ENCODE data around the gene DDX47.
"Not testable (repeated sequence)": the region's sequence is repeated elsewhere in the genome, so short reads cannot be mapped to it uniquely, and the experiment has no call there.

The DDX47 gene

DNA sequence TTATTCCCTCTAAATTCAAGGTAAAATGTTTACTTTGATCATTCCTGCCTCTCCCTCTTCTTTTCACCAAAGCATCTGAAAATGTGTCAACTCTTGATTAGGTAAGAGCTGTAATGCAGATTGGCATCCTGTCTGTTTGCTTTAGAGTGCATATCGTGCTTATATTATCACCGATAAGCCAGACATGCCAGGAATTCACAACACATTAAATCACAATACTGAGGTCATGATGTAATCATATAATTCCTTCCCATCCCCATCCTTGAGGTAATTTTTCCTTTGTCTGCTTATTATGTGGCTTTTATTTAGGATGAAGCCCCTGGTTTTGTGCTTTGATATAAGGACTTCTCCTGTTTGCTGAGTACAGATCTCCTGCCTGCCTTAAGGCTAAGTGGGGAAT is 10.2 kb downstream of the DDX47 start:
- DNase-seq, result no peak

DNA sequence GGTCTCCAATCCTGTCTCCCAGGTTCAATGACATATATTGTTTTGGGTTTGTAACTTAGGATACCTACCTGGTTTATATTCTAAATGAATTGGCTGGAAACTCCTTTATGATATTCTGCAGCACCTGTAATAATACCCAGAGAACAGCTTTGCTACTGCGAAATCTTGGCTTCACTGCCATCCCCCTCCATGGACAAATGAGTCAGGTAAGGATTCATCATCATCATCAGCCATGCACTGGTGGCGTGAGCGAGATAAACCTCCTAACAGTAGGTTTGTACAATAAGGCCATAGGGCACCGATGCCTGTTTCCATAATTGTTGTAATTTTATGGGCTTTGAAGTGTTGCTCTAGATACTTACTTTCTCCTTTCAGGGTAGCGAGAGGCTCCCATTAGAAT is 10.7 kb downstream of the DDX47 start:
- no peak for DNase-seq

DNA sequence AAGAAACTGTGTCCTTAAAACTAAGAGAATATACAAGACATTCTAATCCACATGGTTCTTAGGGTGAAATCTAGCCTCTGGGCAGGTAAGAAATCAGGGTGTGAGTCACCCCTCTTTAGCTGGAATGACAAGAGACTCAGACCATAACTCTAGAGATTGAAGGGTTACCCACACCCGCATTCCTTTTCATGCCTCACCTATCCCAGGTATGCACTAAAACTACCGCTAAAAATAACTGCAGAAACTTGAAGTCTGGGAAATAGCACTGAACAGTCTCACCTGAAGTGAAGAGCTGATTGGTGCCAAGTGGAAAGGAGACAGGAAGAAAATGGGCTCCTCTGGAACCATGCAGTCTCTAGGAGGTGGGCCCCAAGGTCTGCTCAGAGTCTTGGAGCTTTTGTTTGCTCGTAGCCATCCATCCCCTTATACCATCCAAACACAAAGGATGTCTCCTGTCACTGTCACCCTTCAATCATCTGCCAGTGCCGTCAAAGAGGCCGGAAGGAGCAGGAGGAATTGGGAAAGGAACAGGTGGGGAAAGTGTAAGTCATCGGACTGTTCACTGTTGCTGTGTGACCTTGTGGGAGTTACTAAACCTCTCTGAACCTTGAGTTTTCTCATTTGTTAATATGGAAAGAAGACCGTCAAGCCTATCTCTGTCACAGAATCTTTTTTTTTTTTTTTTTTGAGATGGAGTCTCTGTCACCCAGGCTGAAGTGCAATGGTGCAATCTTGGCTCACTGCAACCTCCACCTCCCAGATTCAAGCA is 22.4 kb downstream of the DDX47 start:
- no peak for DNase-seq

DNA sequence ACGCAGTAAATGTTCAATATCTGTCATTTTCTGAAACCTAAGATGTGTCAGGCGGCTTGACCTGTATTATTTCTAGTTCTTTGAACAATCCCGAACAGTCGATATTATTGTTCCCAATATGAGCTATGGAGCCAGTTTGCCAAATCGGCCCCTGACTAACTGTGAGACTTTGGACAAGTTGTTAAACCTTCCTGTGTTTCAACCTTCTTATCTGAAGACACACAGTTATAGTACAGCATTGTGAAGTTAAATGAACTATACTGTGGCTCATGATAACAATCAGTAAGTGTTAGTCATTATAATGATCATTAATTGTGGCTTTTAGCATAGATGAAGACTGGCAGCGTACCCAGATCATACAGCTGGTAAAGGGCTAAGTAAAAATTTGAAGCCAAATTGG is 23.4 kb downstream of the DDX47 start:
- DNase-seq, result no peak

DNA sequence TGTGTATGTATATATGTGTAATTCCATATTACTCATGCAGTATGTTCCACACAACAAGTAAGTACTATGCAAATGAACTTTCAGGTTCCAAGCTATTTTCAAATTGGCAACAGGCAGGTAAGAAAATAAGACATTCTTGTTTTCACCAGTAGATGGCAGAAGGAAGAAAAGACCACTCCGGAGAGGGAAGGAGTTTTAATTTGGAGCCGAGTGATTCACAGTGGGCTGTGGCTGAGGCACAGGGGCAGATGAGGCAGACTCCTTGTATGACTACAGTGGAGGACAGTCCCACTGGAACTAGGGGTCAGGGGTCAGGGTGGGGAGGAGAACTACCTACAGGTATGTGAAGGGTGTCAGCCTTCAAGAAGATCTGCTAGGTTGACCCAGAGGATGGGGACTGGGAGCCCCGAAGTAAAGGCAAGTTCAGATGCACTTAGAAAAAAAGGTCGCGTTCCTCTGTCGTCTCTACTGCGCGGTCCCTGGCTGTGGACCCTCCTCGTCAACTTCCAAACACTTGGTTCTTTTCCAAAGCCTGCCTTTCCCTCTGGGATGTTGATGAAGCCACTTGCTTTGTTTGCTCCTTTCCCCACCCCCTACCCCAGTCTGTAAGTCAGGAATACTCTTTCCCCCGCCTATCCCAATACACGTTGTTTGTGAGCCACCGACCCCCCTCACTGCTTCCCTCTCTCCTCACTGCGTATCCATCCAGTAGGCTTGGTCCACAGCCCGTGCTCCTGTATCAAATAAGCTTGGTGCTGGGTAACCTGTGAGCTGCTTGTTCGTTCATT is 24.1 kb downstream of the DDX47 start:
- DNase-seq, result peak; percentile 3

DNA sequence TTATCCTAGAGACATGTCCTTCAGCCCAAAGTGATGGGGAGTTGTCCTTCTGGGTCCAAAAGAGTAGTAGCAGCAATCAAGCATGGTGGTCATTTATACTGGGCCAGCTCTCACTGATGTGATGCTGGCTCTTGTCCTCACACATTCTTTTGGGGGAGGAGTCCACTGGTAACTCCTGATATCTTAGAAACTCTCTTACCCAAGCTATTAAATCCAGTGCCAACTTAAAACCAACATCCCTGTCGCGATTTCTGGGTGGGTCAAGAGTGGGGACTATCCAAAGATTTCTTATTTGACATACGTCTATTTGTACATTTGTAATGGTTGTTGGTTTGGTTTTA is 24.6 kb downstream of the DDX47 start:
- no peak for DNase-seq

DNA sequence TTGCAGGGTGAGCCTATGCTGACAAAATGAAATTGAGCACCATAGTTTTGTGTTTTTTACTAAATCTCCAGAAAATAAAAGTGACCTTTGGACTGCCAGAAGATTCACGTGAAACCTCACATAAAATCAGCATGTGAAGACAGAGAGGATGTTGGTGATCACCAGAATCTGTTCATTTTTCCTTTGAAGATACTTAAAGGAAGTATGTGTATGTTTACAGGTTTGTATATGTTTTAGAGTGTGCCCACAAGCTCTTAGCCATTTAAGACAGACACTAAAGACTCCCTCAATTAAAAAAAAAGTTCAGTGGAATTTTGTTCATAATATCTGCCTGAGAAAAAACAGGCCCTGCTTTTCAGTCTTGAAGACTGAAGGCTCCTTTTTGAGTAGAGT is 25.9 kb downstream of the DDX47 start:
- DNase-seq, result no peak

DNA sequence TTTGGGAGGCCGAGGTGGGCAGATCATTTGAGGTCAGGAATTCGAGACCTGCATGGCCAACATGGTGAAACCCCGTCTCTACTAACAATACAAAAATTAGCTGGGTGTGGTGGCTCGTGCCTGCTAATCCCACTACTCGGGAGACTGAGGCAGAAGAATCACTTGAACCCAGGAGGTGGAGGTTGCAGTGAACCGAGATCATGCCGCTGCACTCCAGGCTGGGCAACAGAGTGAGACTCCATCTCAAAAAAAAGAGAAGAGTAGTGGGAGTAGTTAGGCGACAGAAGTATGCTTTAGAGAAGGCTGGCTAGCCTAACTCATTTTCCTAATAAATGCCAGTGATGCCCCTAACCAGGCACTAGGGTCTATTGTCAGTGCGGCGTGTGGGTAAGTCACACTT is 26.3 kb downstream of the DDX47 start:
- DNase-seq, result not testable (repeated sequence)

DNA sequence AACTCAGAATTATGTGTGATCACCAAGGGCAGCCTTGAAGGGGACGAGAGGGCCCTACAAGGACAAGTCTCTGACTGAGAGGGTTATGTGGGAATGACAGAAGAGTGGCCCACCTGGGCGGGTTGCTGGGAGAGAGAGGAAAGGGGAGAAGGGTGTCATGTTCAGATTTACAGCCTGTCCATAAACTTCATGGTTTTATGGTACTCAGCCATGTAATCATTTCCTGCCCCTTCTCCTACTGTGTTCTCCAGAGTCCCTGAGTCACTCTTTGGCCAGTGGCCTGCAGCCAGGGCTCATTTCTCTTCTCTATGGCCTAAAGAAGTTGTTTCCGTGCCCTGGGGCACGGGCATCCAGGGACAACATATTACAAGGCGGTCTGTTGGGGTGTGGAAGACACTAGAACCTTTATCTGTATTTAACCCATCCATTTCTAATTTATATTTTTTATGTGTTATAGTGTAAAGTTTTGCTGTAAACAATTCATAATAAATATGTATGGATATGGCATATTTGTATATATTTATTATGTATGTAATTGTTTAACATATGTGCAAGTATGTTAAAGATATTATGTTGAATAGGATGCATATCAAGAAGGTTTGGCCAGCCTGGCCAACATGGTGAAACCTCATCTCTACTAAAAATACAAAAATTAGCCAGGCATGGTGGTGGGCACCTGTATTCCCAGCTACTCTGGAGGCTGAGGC is 26.9 kb downstream of the DDX47 start:
- DNase-seq, result no peak

DNA sequence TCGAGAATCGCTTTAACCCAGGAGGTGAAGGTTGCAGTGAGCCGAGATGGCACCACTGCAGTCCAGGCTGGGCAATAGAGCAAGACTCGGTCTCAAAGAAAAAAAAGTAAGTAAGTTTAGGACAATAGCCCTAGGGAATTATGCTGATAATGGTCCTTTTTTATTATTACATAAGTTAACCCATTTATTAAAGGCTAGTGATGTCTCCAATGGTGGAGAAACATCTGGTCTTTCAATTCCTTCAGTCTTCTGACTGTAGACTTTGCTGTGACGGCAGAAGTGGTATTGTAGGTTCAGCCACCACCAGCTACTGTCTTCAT is 27.4 kb downstream of the DDX47 start:
- no peak for DNase-seq

DNA sequence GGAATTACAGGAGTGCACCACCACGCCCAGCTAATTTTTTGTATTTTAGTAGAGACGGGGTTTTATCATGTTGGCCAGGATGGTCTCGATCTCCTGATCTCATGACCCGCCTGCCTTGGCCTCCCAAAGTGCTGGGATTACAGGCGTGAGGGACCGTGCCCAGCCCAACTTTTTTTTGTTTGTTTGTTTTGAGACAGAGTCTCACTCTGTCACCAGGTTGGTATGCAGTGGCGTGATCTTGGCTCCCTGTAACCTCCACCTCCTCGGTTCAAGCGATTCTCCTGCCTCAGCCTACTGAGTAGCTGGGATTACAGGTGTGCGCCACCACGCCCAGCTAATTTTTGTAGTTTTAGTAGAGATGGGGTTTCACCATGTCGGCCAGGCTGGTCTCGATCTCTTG is 28.3 kb downstream of the DDX47 start:
- DNase-seq, result not testable (repeated sequence)

DNA sequence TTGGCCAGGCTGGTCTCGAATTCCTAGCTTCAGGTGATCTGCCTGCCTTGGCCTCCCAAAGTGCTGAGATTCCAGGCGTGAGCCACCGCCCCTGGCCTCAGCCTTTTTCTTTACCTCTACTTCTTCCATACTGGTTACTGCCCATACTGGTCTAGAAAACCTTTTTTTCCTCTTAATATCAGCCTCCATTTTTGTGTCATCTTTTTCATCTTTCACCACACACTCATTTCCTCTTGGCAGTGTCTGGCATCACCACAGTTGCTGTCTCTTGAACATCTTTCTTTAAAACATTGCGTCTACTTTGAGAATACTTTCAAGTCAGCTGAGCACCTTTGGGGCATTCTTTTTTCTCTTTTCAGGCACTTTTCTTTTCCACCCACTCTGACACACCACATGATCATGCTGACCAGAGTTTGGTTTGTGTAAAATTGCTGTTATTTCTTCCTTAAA is 32.7 kb downstream of the DDX47 start:
- no peak for DNase-seq

DNA sequence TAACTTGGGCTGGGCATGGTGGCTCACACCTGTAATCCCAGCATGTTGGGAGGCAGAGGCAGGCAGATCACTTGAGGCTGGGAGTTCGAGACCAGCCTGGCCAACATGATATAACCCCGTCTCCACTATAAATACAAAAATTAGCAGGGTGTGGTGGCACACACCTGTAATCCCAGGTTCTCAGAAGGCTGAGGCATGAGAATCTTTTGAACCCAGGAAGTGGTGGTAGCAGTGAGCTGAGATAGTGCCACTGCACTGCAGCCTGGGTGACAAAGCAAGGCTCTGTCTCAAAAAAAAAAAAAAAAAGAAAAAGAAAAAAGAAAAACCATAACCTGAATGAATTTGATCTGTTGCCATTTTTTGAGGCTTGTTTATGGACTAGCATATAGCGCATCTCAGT is 33.6 kb downstream of the DDX47 start:
- not testable (repeated sequence) for DNase-seq

DNA sequence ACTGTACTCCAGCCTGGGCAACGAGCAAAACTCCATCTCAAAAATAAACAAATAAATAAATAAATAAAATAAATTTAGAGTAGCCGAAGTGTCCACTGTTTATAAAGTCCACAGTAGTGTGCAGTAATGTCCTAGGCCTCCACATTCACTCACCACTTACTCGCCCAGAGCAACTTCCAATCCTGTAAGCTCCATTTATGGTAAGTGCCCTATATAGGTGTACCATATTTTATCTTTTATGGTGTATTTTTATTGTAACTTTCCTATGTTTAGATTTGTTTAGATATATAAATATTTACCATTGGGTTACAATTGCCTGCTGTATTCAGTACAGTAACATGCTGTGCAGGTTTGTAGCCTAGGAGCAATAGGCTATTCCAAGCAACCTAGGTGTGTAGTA is 40.3 kb downstream of the DDX47 start:
- no peak for DNase-seq

DNA sequence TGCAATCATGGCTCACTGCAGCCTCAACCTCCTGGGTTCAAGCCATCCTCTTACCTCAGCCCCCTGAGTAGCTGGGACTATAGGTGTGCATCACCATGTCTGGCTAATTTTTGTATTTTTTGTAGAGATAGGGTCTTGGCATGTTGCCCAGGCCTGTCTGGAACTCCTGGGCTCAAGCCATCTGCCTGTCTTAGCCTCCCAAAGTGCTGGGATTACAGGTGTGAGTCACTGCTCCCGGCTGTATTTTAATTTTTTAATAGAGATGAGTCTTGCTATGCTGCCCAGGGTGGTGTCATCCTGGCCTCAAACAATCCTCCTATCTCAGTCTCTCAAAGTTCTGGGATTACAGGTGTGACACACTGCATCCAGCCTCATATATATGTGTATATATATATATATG is 46.5 kb downstream of the DDX47 start:
- DNase-seq, result no peak

DNA sequence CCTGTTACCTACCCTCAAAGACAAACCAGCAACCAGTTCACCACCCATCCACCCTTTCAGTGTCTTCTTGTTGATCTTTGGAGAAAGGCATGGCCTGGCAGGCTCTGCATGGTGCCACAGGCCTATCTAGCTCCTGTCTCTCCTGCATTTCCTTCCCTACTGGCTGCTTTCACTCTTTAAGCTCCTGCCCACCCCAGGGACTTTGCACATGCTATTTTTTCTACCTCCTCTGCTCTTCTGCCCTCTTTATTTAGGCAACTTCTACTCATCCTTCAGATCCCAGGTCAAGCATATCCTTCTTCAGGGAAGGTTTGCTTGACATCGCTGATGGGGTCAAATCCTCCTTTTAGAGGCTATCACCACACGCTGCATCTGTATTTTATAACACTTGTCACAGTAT is 51.1 kb downstream of the DDX47 start:
- no peak for DNase-seq

DNA sequence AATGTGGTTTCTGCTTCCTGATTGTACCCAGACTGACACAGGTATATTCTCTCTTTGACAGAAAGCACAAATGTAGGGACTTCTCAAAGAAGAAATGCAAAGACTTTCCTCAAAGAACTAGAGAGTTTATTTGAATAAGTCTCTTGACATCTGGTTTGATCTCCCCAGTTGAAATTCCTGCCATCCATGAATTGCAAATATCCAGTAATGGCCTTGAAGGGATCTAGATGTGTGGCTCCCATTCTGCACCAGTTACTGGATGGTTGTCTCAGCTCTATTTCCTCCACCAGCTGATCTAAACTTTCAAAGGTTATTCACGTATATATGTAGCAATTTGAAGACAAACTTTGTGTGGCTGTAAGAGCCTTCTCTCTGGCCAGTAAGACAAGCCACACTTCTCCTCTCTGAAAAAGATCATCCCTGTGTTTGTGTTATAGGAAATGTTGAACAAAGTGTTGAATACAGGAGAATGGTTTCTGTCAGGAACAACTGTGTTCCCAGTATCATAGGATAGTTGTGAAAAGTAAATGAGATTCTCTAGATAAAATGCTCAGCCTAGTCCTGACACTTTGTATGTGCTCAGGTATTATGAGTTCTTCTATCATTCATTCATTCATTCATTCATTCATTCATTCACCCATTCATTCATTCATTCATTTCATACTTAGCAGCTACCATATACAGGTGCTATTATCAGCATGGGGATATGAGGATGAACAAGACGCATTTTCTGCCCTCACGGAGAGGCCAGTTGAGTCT is 55.5 kb downstream of the DDX47 start:
- no peak for DNase-seq

DNA sequence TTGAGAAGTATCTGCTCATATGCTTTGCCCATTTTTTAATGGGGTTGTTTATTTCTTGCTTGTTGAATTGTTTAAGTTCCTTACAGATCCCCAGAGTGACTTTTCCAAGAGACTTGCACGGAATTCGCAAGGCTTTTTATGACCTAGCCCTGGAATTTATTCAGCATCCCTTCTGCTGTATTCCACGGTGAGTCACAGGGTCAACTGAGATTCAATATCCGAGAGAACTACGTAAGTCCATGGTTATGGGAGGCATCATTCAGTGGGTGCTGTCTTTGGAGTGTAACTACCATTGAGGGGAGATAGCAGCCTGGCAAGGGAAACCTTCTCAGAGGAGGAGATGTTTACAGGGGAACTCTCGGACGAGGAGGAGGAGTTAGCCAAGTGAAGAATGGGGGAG is 57.3 kb downstream of the DDX47 start:
- DNase-seq, result no peak

DNA sequence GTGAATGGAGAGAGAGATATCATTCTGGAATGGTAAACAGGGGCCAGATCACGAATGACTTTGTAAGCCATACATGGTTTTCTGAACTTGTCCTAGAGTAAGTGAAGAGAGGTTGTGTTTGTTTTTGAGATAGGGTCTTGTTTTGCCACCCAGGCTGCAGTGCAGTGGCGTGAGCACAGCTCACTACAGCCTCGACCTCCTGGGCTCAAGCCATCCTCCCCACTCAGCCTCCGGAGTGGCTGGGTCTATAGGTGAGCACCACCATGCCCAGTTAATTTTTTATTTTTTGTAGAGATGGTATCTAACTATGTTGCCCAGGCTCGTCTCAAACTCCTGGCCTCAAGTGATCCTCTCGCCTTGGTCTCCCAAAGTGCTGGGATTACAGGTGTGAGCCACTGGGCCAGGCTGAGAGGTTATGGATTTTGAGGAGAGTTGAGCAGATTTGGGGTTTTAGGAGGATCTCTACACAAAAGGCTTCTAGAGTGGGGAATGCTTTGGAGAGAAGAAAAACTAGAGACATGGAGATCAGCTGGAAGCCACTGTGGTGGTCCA is 58.5 kb downstream of the DDX47 start:
- no peak for DNase-seq

DNA sequence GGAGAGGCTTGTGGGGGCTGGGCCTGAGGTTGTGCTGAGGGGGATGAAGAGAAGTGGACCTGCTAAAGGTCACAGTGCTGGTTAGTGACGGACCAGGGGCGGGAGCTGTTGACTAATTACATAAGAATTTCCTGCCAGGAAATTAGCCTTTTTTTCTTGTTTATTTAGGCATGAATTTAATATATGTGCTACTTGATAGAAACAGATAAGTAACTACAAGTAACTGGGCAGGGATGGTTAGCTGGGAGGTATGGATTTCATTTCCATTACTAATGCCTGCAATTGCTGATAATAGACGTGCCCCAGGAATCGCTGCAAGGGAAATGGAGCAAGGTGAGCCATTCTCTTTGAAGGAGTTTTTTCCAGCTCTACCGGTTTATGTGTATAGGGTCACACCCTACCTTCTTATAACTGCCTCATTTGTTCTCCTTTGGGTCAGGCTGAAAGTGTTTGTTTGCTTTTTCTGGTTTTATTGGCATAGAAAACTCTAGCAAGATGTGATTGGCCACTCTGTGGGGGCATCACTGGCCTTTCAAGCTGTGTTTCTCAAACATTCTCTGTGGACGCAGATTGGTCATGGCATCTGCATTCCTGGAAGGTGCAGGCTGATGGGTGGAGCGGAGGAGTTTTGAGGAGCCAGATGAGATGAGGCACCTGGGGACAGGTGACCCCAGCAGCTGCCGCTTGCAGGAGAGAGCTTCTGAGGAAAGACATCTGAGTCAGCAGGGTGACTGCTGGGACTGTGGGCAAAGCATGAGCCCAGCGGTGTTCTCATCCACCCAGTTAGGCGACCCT is 59.2 kb downstream of the DDX47 start:
- no peak for DNase-seq

DNA sequence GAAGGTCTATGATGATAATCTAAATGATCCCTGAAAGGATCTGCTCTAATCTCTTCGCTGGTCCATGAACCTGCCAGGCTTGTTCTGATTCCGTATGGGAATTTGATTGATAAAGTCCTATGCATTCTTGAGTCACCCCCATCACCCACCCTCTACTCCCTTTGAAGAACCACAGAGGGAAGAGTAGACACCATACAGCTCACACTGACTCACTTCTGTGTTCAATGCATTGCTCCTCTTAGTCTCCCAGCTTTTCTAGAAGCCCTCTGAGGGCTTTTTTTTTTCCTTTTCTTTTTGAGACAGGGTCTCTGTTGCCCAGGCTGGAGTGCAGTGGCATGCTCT is 59.8 kb downstream of the DDX47 start:
- no peak for DNase-seq

DNA sequence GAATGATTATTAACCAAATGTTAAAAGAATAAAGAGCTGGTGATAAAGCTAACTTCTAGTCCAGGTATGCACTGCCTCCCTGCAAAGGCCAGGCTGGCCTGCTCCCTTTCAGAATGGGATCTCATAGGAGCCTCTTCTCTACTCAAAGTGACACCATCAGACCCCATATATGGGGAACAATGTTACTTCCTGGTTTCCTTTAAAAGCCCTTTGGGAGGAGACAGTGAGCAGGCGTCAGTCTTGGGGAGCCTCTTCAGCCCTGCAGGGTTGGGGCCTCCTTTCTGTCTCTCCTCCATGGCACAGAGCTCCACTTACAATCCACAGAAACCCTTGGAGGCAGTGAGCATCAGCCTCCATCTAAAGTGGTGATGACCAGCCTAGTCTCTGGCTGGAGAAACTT is 60.9 kb downstream of the DDX47 start:
- no peak for DNase-seq
